Tibial nerve (tissue), 3 donors: ENCODE data around the gene GNAT1.

Source experiments
- POLR2A ChIP-seq, 2 donors: fragments of 450-650 bp; IDR thresholded peaks; one replicate each; pipeline ENCODE4 v1.6.1; 2017; ENCODE audit warnings: antibody characterized with exemption in 2 of 2, mild to moderate bottlenecking in 2 of 2, moderate library complexity in 2 of 2
- TF ChIP-seq, protein P1 (sequence below), 5 experiments: fragments of 200-600 bp in 3 of 5; fragments of 450-650 bp in 2 of 5; sonication (generic) in 3 of 5; IDR thresholded peaks; one replicate each; pipeline ENCODE4 v1.5.1; 2016 to 2019; ENCODE audit warnings: antibody characterized with exemption in 5 of 5, mild to moderate bottlenecking in 3 of 5, moderate library complexity in 2 of 5

DNA sequence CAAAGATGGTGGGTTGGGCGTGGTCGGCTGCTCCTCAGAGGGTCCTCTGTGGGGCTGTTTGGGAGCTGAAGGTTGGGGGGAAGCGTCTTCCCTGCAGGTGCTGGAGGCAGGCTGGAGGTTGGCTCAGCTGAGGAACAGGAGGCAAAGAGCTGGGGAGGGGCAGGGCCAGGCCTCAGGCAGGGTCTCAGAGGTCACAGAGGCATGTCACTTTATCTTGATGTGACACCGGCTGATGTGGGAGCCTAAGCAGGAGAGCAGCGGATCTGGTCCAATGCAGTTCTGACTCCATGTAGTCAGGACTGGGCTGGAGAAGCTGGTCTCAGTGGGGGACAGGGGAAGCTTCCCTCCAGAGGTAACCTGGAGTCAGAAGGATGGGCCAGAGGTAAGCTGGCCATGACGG, 7.7 kb upstream of the GNAT1 start:
- TF ChIP-seq, protein P1, sequence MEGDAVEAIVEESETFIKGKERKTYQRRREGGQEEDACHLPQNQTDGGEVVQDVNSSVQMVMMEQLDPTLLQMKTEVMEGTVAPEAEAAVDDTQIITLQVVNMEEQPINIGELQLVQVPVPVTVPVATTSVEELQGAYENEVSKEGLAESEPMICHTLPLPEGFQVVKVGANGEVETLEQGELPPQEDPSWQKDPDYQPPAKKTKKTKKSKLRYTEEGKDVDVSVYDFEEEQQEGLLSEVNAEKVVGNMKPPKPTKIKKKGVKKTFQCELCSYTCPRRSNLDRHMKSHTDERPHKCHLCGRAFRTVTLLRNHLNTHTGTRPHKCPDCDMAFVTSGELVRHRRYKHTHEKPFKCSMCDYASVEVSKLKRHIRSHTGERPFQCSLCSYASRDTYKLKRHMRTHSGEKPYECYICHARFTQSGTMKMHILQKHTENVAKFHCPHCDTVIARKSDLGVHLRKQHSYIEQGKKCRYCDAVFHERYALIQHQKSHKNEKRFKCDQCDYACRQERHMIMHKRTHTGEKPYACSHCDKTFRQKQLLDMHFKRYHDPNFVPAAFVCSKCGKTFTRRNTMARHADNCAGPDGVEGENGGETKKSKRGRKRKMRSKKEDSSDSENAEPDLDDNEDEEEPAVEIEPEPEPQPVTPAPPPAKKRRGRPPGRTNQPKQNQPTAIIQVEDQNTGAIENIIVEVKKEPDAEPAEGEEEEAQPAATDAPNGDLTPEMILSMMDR (IDR thresholded peaks at IDR 0.05): no peak
- TF ChIP-seq POLR2A (IDR thresholded peaks at IDR 0.05): no peak
